AG09309 (cell line): ENCODE data around the gene RAVER2.

Source experiments
- DNase-seq: peaks from one replicate; pipeline ENCODE4 v3.0.0-alpha.2; 2010; ENCODE audit warnings: low read depth
- H3K4me3 ChIP-seq: 2 replicates; pipeline ENCODE4 v1.5.1; 2011; ENCODE audit warnings: mild to moderate bottlenecking, low read depth, low read length, moderate library complexity; ENCODE audit not compliant: control insufficient read depth
- CTCF ChIP-seq: IDR thresholded peaks from 2 replicates; pipeline ENCODE4 v1.5.1; 2011; ENCODE audit warnings: mild to moderate bottlenecking, low read depth, low read length, inconsistent platforms; ENCODE audit not compliant: insufficient read depth, control insufficient read depth; ENCODE audit errors: missing control alignments

RAVER2 gene

GRCh38 chr1:64757213-64757612 lies 12.3 kb downstream of the RAVER2 start:
- DNase-seq = no peak
- no peak for TF ChIP-seq CTCF
- H3K4me3 ChIP-seq = no peak overlapping the region

GRCh38 chr1:64758233-64758632 lies 13.4 kb downstream of the RAVER2 start:
- TF ChIP-seq CTCF = no peak
- H3K4me3 ChIP-seq = no peak overlapping the region
- no peak for DNase-seq

- DNase-seq = no peak
- no peak for TF ChIP-seq CTCF
- H3K4me3 ChIP-seq = no peak overlapping the region
Observed at GRCh38 chr1:64759968-64760367, 15.1 kb downstream of the RAVER2 start.

GRCh38 chr1:64765012-64765411 lies 20.1 kb downstream of the RAVER2 start:
- no peak for TF ChIP-seq CTCF
- no peak for DNase-seq

GRCh38 chr1:64765826-64766225 lies 21.0 kb downstream of the RAVER2 start:
- TF ChIP-seq CTCF = no peak
- DNase-seq = no peak
- H3K4me3 ChIP-seq = no peak overlapping the region

More at GRCh38 chr1:64765012-64765411, 20.1 kb downstream of the RAVER2 start:
- H3K4me3 ChIP-seq = no peak overlapping the region

- TF ChIP-seq CTCF = no peak
- DNase-seq = no peak
- H3K4me3 ChIP-seq = no peak overlapping the region
Observed at GRCh38 chr1:64766429-64766828, 21.6 kb downstream of the RAVER2 start.

- no peak overlapping the region for H3K4me3 ChIP-seq
- no peak for TF ChIP-seq CTCF
- no peak for DNase-seq
Observed at GRCh38 chr1:64769482-64769881, 24.6 kb downstream of the RAVER2 start.
